NOMO-1 treated with dmso at 0.1 percent for 144 hours (cell line): ENCODE data around the gene USE1.

ENCODE experiments used
- DNase-seq: peaks from one replicate; lab custom pipeline; 2025; ENCODE audit not compliant: unreplicated experiment; lab: John Stamatoyannopoulos, UW

USE1 gene

GRCh38 chr19:17235971-17236777, 21.0 kb downstream of the USE1 start:
- no peak for DNase-seq

- DNase-seq: no peak
Observed at GRCh38 chr19:17236811-17237543, 21.8 kb downstream of the USE1 start.

- DNase-seq: no peak
Observed at GRCh38 chr19:17237747-17238706, 22.9 kb downstream of the USE1 start.

- no peak for DNase-seq
Observed at GRCh38 chr19:17240062-17240752, 25.1 kb downstream of the USE1 start.

- DNase-seq: no peak
Observed at GRCh38 chr19:17240826-17241399, 25.8 kb downstream of the USE1 start.

- DNase-seq: no peak
Observed at GRCh38 chr19:17242431-17243208, 27.5 kb downstream of the USE1 start.

GRCh38 chr19:17243211-17243829, 28.2 kb downstream of the USE1 start:
- no peak for DNase-seq

GRCh38 chr19:17243830-17244617, 28.9 kb downstream of the USE1 start:
- DNase-seq: no peak

- DNase-seq: no peak
Observed at GRCh38 chr19:17244618-17245534, 29.7 kb downstream of the USE1 start.

- no peak for DNase-seq
Observed at GRCh38 chr19:17245535-17245984, 30.4 kb downstream of the USE1 start, which contains the start of gene NR2F6. Gene NR2F6, minus strand, starts transcription at chr19:17245919. Its CDS starts 699 bp downstream, at chr19:17245220.

- DNase-seq: no peak
Observed at GRCh38 chr19:17246681-17247425, 31.7 kb downstream of the USE1 start.

GRCh38 chr19:17248011-17248776, 33.0 kb downstream of the USE1 start:
- no peak for DNase-seq

- no peak for DNase-seq
Observed at GRCh38 chr19:17249887-17250548, 34.9 kb downstream of the USE1 start.

- no peak for DNase-seq
Observed at GRCh38 chr19:17254636-17255035, 39.5 kb downstream of the USE1 start.

GRCh38 chr19:17255150-17255621, 40.0 kb downstream of the USE1 start:
- no peak for DNase-seq
